ENCODE data around the gene ELL2. TPM values are rescaled to one million over a fixed set of nuclear protein-coding genes. Genes with fewer than 3 reads are reported as not detected.
A peak's percentile ranks its signal among the peaks of the same experiment; 100 is the strongest.

Gene ELL2
- total and polyA plus RNA-seq, 9 of the 15 experiments (the other 6 are each of a cell fraction or from before 2014, with no cell fraction given) = 4.3 to 18.3 (median 14.5) TPM

DNA sequence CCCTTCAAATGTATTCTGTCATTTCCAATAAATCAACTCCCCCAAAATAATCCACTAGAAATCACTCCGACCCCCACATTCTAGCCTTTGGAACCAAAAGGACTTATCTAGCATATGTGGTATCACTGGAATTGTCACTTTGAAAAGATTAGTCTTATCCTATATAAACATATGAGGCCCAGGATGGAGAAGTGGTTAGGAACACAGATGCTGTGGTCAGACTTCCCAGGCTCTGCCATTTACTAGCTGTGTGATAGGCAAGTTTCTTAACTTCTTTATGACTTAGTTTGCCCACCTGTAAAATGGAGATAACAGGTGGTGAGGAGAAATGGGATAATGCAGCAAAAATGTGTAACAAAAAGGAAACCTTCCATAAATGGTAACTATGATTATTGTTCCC is 77.1 kb downstream of the ELL2 start (continued):
- TF ChIP-seq PBX2 (CRISPR knock-in tag; IDR thresholded peaks at IDR 0.05; ENCODE audit: low read depth) = no peak
- TF ChIP-seq PBX2 (tag; conservative IDR thresholded peaks at IDR 0.05; ENCODE audit: low read depth) = no peak
- TF ChIP-seq BDP1 (IDR thresholded peaks at IDR 0.05; ENCODE audit: insufficient read depth, insufficient read length) = no peak
- TF ChIP-seq ZNF586 (CRISPR knock-in tag; conservative IDR thresholded peaks at IDR 0.05) = no peak
- no peak for TF ChIP-seq NRF1 (conservative IDR thresholded peaks at IDR 0.05 in 1 of 2, IDR thresholded peaks at IDR 0.05 in 1 of 2)
- TF ChIP-seq PHF8 (IDR thresholded peaks at IDR 0.05; ENCODE audit: borderline replicate concordance, low read length) = no peak
- no peak for TF ChIP-seq ZNF444 (CRISPR knock-in tag; IDR thresholded peaks at IDR 0.05)
- no peak for TF ChIP-seq CREBBP (IDR thresholded peaks at IDR 0.05; ENCODE audit: low read depth, low read length)
- TF ChIP-seq RFX5 (IDR thresholded peaks at IDR 0.05; ENCODE audit: low read depth, low read length) = no peak
- peak; percentile 64 for TF ChIP-seq POLR2AphosphoS5 (IDR thresholded peaks at IDR 0.05; ENCODE audit: control insufficient read depth, insufficient read depth, low read depth, low read length)
- TF ChIP-seq FOSL1 (tag; conservative IDR thresholded peaks at IDR 0.05) = peak; percentile 79
- no peak for TF ChIP-seq TAF9B (IDR thresholded peaks at IDR 0.05; ENCODE audit: partially characterized antibody)
- TF ChIP-seq SIX5 (IDR thresholded peaks at IDR 0.05; ENCODE audit: borderline replicate concordance in 1 of 2, insufficient read depth in 1 of 2, low read depth in 1 of 2, low read length in 2 of 2) = no peak
- TF ChIP-seq CHAMP1 (IDR thresholded peaks at IDR 0.05) = peak; percentile 35; the same call in 1 of the 2 replicates
- no peak for TF ChIP-seq ATF3 (IDR thresholded peaks at IDR 0.05)
- TF ChIP-seq ATF3 (CRISPR knock-in tag; conservative IDR thresholded peaks at IDR 0.05) = no peak
- TF ChIP-seq ZNF121 (CRISPR knock-in tag; conservative IDR thresholded peaks at IDR 0.05) = no peak
- no peak for TF ChIP-seq SP1 (CRISPR knock-in tag; IDR thresholded peaks at IDR 0.05)
- TF ChIP-seq CBFA2T2 (conservative IDR thresholded peaks at IDR 0.05) = peak; percentile 90
- TF ChIP-seq CXXC5 (CRISPR knock-in tag; IDR thresholded peaks at IDR 0.05) = no peak
- no peak for TF ChIP-seq HNRNPLL (IDR thresholded peaks at IDR 0.05; ENCODE audit: low read depth, low read length, poor library complexity, severe bottlenecking)
- no peak for TF ChIP-seq SIRT6 (IDR thresholded peaks at IDR 0.05; ENCODE audit: low read depth, low read length)
- TF ChIP-seq PRMT5 (CRISPR knock-in tag; IDR thresholded peaks at IDR 0.05) = no peak
- TF ChIP-seq TAF15 (IDR thresholded peaks at IDR 0.05; ENCODE audit: low read depth, low read length) = no peak
- TF ChIP-seq MIER1 (IDR thresholded peaks at IDR 0.05; ENCODE audit: low read depth) = no peak
- no peak for TF ChIP-seq ZNF57 (CRISPR knock-in tag; IDR thresholded peaks at IDR 0.05)

Data from K562 (cell line).